Osteocyte (in vitro differentiated cells): ENCODE measurements around the gene GOLGA2. TPM values are rescaled to one million over a fixed set of nuclear protein-coding genes. Genes with fewer than 3 reads are reported as not detected.

ENCODE experiments used
- DNase-seq: peaks from one replicate; pipeline ENCODE4 v3.0.0; 2021; ENCODE audit warnings: mixed read lengths; ENCODE audit not compliant: unreplicated experiment; ENCODE audit errors: extremely low spot score
- H3K27ac Mint-ChIP-seq: one replicate; pipeline ENCODE4 v1.8.0; 2021; ENCODE audit warnings: mild to moderate bottlenecking, mixed read lengths; ENCODE audit not compliant: unreplicated experiment
- H3K27me3 Mint-ChIP-seq: one replicate; pipeline ENCODE4 v1.8.0; 2021; ENCODE audit warnings: mixed read lengths; ENCODE audit not compliant: unreplicated experiment
- H3K36me3 Mint-ChIP-seq: one replicate; pipeline ENCODE4 v1.8.0; 2021; ENCODE audit warnings: mixed read lengths; ENCODE audit not compliant: unreplicated experiment
- H3K4me1 Mint-ChIP-seq: one replicate; pipeline ENCODE4 v1.8.0; 2021; ENCODE audit warnings: mixed read lengths; ENCODE audit not compliant: unreplicated experiment
- H3K4me3 Mint-ChIP-seq: one replicate; pipeline ENCODE4 v1.8.0; 2021; ENCODE audit warnings: mild to moderate bottlenecking, moderate library complexity, mixed read lengths; ENCODE audit not compliant: unreplicated experiment
- H3K9me3 Mint-ChIP-seq: one replicate; pipeline ENCODE4 v1.8.0; 2021; ENCODE audit warnings: mixed read lengths; ENCODE audit not compliant: unreplicated experiment
- CTCF ChIP-seq: fragments of 200-600 bp; sonication (generic); IDR thresholded peaks from 2 replicates; pipeline ENCODE4 v1.5.0; 2021; ENCODE audit warnings: antibody characterized with exemption, mild to moderate bottlenecking, moderate library complexity
- total RNA-seq: library from RNA; stranded (reverse); gene quantifications from 2 replicates; pipeline ENCODE4 v1.2.1, GENCODE V29; 2021

Gene GOLGA2
- total RNA-seq, 1 donor from 2014 or later = 184 TPM

- TF ChIP-seq CTCF = no peak
- Mint-ChIP-seq H3K9me3 (no peaks in the 10 kb centered on the region), H3K4me3 (no peak overlapping the region), H3K4me1 (peaks cover 2% of the 10 kb centered on the region), H3K27me3 (no peaks in the 10 kb centered on the region), H3K36me3 (peaks cover 13% of the 10 kb centered on the region), H3K27ac (no peak overlapping the region)
- no peak for DNase-seq
Measured at GRCh38 chr9:128253140-128253990, 22.4 kb downstream of the GOLGA2 start.

- Mint-ChIP-seq H3K36me3 (peaks cover 7% of the 10 kb centered on the region), H3K4me1 (peaks cover 4% of the 10 kb centered on the region), H3K4me3 (no peak overlapping the region), H3K9me3 (no peaks in the 10 kb centered on the region), H3K27ac (no peak overlapping the region), H3K27me3 (no peaks in the 10 kb centered on the region)
- no peak for DNase-seq
- no peak for TF ChIP-seq CTCF
Measured at GRCh38 chr9:128252317-128253139, 23.3 kb downstream of the GOLGA2 start.

GRCh38 chr9:128251732-128252100 lies 24.1 kb downstream of the GOLGA2 start:
- no peak for DNase-seq
- no peaks in the 10 kb centered on the region for H3K9me3 Mint-ChIP-seq
- peaks cover 6% of the 10 kb centered on the region for H3K36me3 Mint-ChIP-seq
- peaks cover 6% of the 10 kb centered on the region for H3K4me1 Mint-ChIP-seq
- no peak for TF ChIP-seq CTCF
- no peak overlapping the region for H3K27ac Mint-ChIP-seq
- H3K27me3 Mint-ChIP-seq = no peaks in the 10 kb centered on the region
- no peak overlapping the region for H3K4me3 Mint-ChIP-seq

GRCh38 chr9:128250839-128251731 lies 24.7 kb downstream of the GOLGA2 start:
- Mint-ChIP-seq H3K4me1 (peaks cover 10% of the 10 kb centered on the region), H3K36me3 (peaks cover 6% of the 10 kb centered on the region), H3K27me3 (no peaks in the 10 kb centered on the region), H3K9me3 (no peaks in the 10 kb centered on the region), H3K27ac (no peak overlapping the region), H3K4me3 (no peak overlapping the region)
- no peak for DNase-seq
- TF ChIP-seq CTCF = no peak
